ENCODE data around the gene FAM200C. TPM values are rescaled to one million over a fixed set of nuclear protein-coding genes. Genes with fewer than 3 reads are reported as not detected.

Gene FAM200C
- total RNA-seq, 2 donors from 2014 or later, result 2.4 to 2.7 TPM

GRCh38 chr5:160445751-160446150, 45.9 kb upstream of the FAM200C start:
- Mint-ChIP-seq H3K27ac (no peak overlapping the region), H3K9me3 (no peaks in the 10 kb centered on the region), H3K4me1 (no peaks in the 10 kb centered on the region), H3K36me3 (ENCODE audit: low read depth) (no peaks in the 10 kb centered on the region), H3K27me3 (ENCODE audit: insufficient read depth) (no peaks in the 10 kb centered on the region), H3K4me3 (no peak overlapping the region)
- Histone ChIP-seq H3K27me3 (ENCODE audit: control insufficient read depth, insufficient read depth, low read length, poor library complexity, severe bottlenecking) (no peaks in the 10 kb centered on the region), H3K4me1 (ENCODE audit: control insufficient read depth, insufficient read depth, low read length) (no peaks in the 10 kb centered on the region), H3K36me3 (ENCODE audit: control insufficient read depth, insufficient read depth, low read length) (no peaks in the 10 kb centered on the region), H3K27ac (ENCODE audit: low read depth, low read length) (no peak overlapping the region), H3K9me3 (ENCODE audit: control insufficient read depth, low read length) (peaks cover 8% of the 10 kb centered on the region), H3K4me3 (ENCODE audit: low read length) (no peak overlapping the region), H3K9ac (ENCODE audit: extremely low read depth, low read length, poor library complexity, severe bottlenecking) (no peak overlapping the region)
- no peak for TF ChIP-seq CTCF (conservative IDR thresholded peaks at IDR 0.05)
- DNase-seq, result no peak

- Histone ChIP-seq H3K27ac (ENCODE audit: low read depth, low read length) (no peak overlapping the region), H3K4me1 (ENCODE audit: control insufficient read depth, insufficient read depth, low read length) (no peaks in the 10 kb centered on the region), H3K36me3 (ENCODE audit: control insufficient read depth, insufficient read depth, low read length) (no peaks in the 10 kb centered on the region), H3K9me3 (ENCODE audit: control insufficient read depth, low read length) (peaks cover 8% of the 10 kb centered on the region), H3K9ac (ENCODE audit: extremely low read depth, low read length, poor library complexity, severe bottlenecking) (no peak overlapping the region), H3K4me3 (ENCODE audit: low read length) (no peak overlapping the region), H3K27me3 (ENCODE audit: control insufficient read depth, insufficient read depth, low read length, poor library complexity, severe bottlenecking) (no peaks in the 10 kb centered on the region)
- no peak overlapping the region for H3K27ac Mint-ChIP-seq
- TF ChIP-seq CTCF (conservative IDR thresholded peaks at IDR 0.05), result no peak
- H3K4me3 Mint-ChIP-seq, result no peak overlapping the region
- no peaks in the 10 kb centered on the region for H3K36me3 Mint-ChIP-seq (ENCODE audit: low read depth)
- no peak for DNase-seq
- H3K9me3 Mint-ChIP-seq, result no peaks in the 10 kb centered on the region
- no peaks in the 10 kb centered on the region for H3K4me1 Mint-ChIP-seq
- peaks cover 2% of the 10 kb centered on the region for H3K27me3 Mint-ChIP-seq (ENCODE audit: insufficient read depth)
- 56% methylated on average over 1 of the region's 1 CpG; no CpG with 5 or more reads in 1 of the 2 experiments for WGBS, 2 experiments (ENCODE audit: insufficient coverage in 1 of 2, insufficient read length in 1 of 2)
Observed at GRCh38 chr5:160445132-160445531, 45.3 kb upstream of the FAM200C start.

- peaks cover 8% of the 10 kb centered on the region for H3K9me3 ChIP-seq (ENCODE audit: control insufficient read depth, low read length)
- H3K36me3 ChIP-seq (ENCODE audit: control insufficient read depth, insufficient read depth, low read length), result no peaks in the 10 kb centered on the region
- TF ChIP-seq CTCF (conservative IDR thresholded peaks at IDR 0.05), result no peak
- WGBS, 2 experiments (ENCODE audit: insufficient coverage in 1 of 2, insufficient read length in 1 of 2), result 92% methylated on average over 1 of the region's 1 CpG; no CpG with 5 or more reads in 1 of the 2 experiments
- H3K4me3 ChIP-seq (ENCODE audit: low read length), result no peak overlapping the region
- Mint-ChIP-seq H3K9me3 (no peaks in the 10 kb centered on the region), H3K27ac (no peak overlapping the region), H3K36me3 (ENCODE audit: low read depth) (no peaks in the 10 kb centered on the region), H3K27me3 (ENCODE audit: insufficient read depth) (peaks cover 2% of the 10 kb centered on the region), H3K4me3 (no peak overlapping the region), H3K4me1 (no peaks in the 10 kb centered on the region)
- no peak overlapping the region for H3K27ac ChIP-seq (ENCODE audit: low read depth, low read length)
- H3K9ac ChIP-seq (ENCODE audit: extremely low read depth, low read length, poor library complexity, severe bottlenecking), result no peak overlapping the region
- H3K27me3 ChIP-seq (ENCODE audit: control insufficient read depth, insufficient read depth, low read length, poor library complexity, severe bottlenecking), result no peaks in the 10 kb centered on the region
- DNase-seq, result no peak
- no peaks in the 10 kb centered on the region for H3K4me1 ChIP-seq (ENCODE audit: control insufficient read depth, insufficient read depth, low read length)
Observed at GRCh38 chr5:160444407-160444806, 44.6 kb upstream of the FAM200C start.

All from endodermal cell (in vitro differentiated cells).